SK-N-SH treated with all-trans-retinoic acid at 6 μM for 48 hours (cell line): Measurements from ENCODE around the gene ARTN.

Source experiments
- ATAC-seq: fragments of 200-7000 bp; cut with Tn5 transposase; 3 replicates; pipeline ENCODE4 v1.9.1; 2020; ENCODE audit warnings: mild to moderate bottlenecking, moderate library complexity
- ARNTL ChIP-seq: fragments of 450-650 bp; formaldehyde crosslinking; IDR thresholded peaks from 2 replicates; pipeline ENCODE4 v1.5.0; 2020; ENCODE audit warnings: low read depth, mild to moderate bottlenecking, moderate library complexity, borderline replicate concordance
- BACH2 ChIP-seq: fragments of 250-450 bp; sonication (Bioruptor Pico); IDR thresholded peaks from 2 replicates; pipeline ENCODE4 v1.9.0; 2021; ENCODE audit warnings: mild to moderate bottlenecking, borderline replicate concordance
- CREB5 ChIP-seq: fragments of 250-450 bp; sonication (Bioruptor Pico); IDR thresholded peaks from 2 replicates; pipeline ENCODE4 v1.5.1; 2020; ENCODE audit warnings: low read depth, mild to moderate bottlenecking, moderate library complexity
- CSRNP3 ChIP-seq: fragments of 250-450 bp; sonication (Bioruptor Pico); IDR thresholded peaks from 2 replicates; pipeline ENCODE4 v1.5.1; 2021; ENCODE audit warnings: mild to moderate bottlenecking, moderate library complexity
- ESRRG ChIP-seq: fragments of 250-450 bp; sonication (Bioruptor Pico); IDR thresholded peaks from 2 replicates; pipeline ENCODE4 v1.6.1; 2021; ENCODE audit warnings: mild to moderate bottlenecking
- GLIS3 ChIP-seq: fragments of 250-450 bp; sonication (Bioruptor Pico); IDR thresholded peaks from 2 replicates; pipeline ENCODE4 v1.5.0; 2020; ENCODE audit warnings: mild to moderate bottlenecking, moderate library complexity
- ISL1 ChIP-seq: fragments of 250-450 bp; sonication (Bioruptor Pico); IDR thresholded peaks from 2 replicates; pipeline ENCODE4 v2.1.2; 2022; ENCODE audit warnings: mild to moderate bottlenecking, moderate library complexity
- OSR1 ChIP-seq: fragments of 250-450 bp; sonication (Bioruptor Pico); IDR thresholded peaks from 2 replicates; pipeline ENCODE4 v1.8.0; 2022; ENCODE audit warnings: moderate library complexity, mild to moderate bottlenecking, inconsistent platforms
- PATZ1 ChIP-seq: fragments of 250-450 bp; sonication (Bioruptor Pico); IDR thresholded peaks from 2 replicates; pipeline ENCODE4 v1.8.0; 2020; ENCODE audit warnings: mild to moderate bottlenecking, moderate library complexity, borderline replicate concordance
- POU6F1 ChIP-seq: fragments of 250-450 bp; sonication (Bioruptor Pico); IDR thresholded peaks from 2 replicates; pipeline ENCODE4 v1.8.0; 2021; ENCODE audit warnings: low read depth, mild to moderate bottlenecking, moderate library complexity, borderline replicate concordance
- PPARA ChIP-seq: fragments of 250-450 bp; sonication (Bioruptor Pico); IDR thresholded peaks from 2 replicates; pipeline ENCODE4 v1.5.0; 2020; ENCODE audit warnings: mild to moderate bottlenecking, borderline replicate concordance
- RARB ChIP-seq: fragments of 250-450 bp; sonication (Bioruptor Pico); IDR thresholded peaks from 2 replicates; pipeline ENCODE4 v1.8.0; 2021; ENCODE audit warnings: mild to moderate bottlenecking, moderate library complexity
- TCF4 ChIP-seq: fragments of 250-450 bp; sonication (Bioruptor Pico); IDR thresholded peaks from 2 replicates; pipeline ENCODE4 v1.8.0; 2021; ENCODE audit warnings: mild to moderate bottlenecking, moderate library complexity, borderline replicate concordance
- TOX ChIP-seq: fragments of 250-450 bp; sonication (Bioruptor Pico); IDR thresholded peaks from 2 replicates; pipeline ENCODE4 v1.8.0; 2021; ENCODE audit warnings: mild to moderate bottlenecking, moderate library complexity, borderline replicate concordance
- ZC3H10 ChIP-seq: fragments of 250-450 bp; sonication (Bioruptor Pico); IDR thresholded peaks from 2 replicates; pipeline ENCODE4 v1.5.1; 2021; ENCODE audit warnings: mild to moderate bottlenecking, moderate library complexity
- ZFP3 ChIP-seq: fragments of 250-450 bp; sonication (Bioruptor Pico); IDR thresholded peaks from 2 replicates; pipeline ENCODE4 v1.5.0; 2020; ENCODE audit warnings: mild to moderate bottlenecking, moderate library complexity
- ZNF565 ChIP-seq: fragments of 450-650 bp; formaldehyde crosslinking; conservative IDR thresholded peaks from 2 replicates; pipeline ENCODE4 v1.5.0; 2020; ENCODE audit warnings: low read depth, mild to moderate bottlenecking, moderate library complexity
- ZNF8 ChIP-seq: fragments of 450-650 bp; formaldehyde crosslinking; IDR thresholded peaks from 2 replicates; pipeline ENCODE4 v1.5.0; 2020; ENCODE audit warnings: mild to moderate bottlenecking, moderate library complexity

ARTN gene

GRCh38 chr1:43925846-43926245 lies 7.8 kb upstream of the ARTN start:
- no peak for ATAC-seq
- TF ChIP-seq ZNF8 (CRISPR knock-in tag) (no peak), GLIS3 (CRISPR knock-in tag) (no peak), RARB (CRISPR knock-in tag) (no peak), ZC3H10 (no peak), ZNF565 (no peak), TCF4 (CRISPR knock-in tag) (no peak), ZFP3 (CRISPR knock-in tag) (no peak), ARNTL (CRISPR knock-in tag) (no peak), TOX (CRISPR knock-in tag) (no peak)

GRCh38 chr1:43930168-43930948 lies 3.2 kb upstream of the ARTN start:
- ATAC-seq = no peak

GRCh38 chr1:43930949-43931275 lies 2.7 kb upstream of the ARTN start:
- no peak for TF ChIP-seq PPARA (CRISPR knock-in tag)
- TF ChIP-seq ARNTL (CRISPR knock-in tag) = no peak
- TF ChIP-seq TOX (CRISPR knock-in tag) = no peak
- no peak for TF ChIP-seq ISL1 (CRISPR knock-in tag)
- TF ChIP-seq TCF4 (CRISPR knock-in tag) = no peak
- no peak for TF ChIP-seq ESRRG (CRISPR knock-in tag)
- TF ChIP-seq RARB (CRISPR knock-in tag) = no peak
- TF ChIP-seq CSRNP3 (CRISPR knock-in tag) = no peak
- no peak for TF ChIP-seq PATZ1 (CRISPR knock-in tag)
- TF ChIP-seq GLIS3 (CRISPR knock-in tag) = no peak
- TF ChIP-seq OSR1 (CRISPR knock-in tag) = no peak
- TF ChIP-seq BACH2 (CRISPR knock-in tag) = no peak
- TF ChIP-seq CREB5 (CRISPR knock-in tag) = no peak
- TF ChIP-seq POU6F1 (CRISPR knock-in tag) = no peak
- TF ChIP-seq ZNF8 (CRISPR knock-in tag) = no peak
- no peak for ATAC-seq

More at GRCh38 chr1:43930168-43930948, 3.2 kb upstream of the ARTN start:
- TF ChIP-seq ZC3H10 (no peak), PATZ1 (CRISPR knock-in tag) (no peak), OSR1 (CRISPR knock-in tag) (no peak), GLIS3 (CRISPR knock-in tag) (no peak), CSRNP3 (CRISPR knock-in tag) (no peak), RARB (CRISPR knock-in tag) (no peak)
